Natural killer cell (primary cell): Measurements from ENCODE around the gene CAPS. TPM values are rescaled to one million over a fixed set of nuclear protein-coding genes. Genes with fewer than 3 reads are reported as not detected.

Experiments used
- ATAC-seq, 3 donors: fragments of 150-1000 bp in 2 of 3; fragments of 200-7000 bp in 1 of 3; cut with Tn5 transposase; 1 replicate in 1 of 3; 2 replicates in 2 of 3; pipeline ENCODE4 v1.10.0; 2021; ENCODE audit warnings: mild to moderate bottlenecking in 2 of 3, moderate library complexity in 2 of 3
- DNase-seq, 2 donors: peaks; one replicate each; pipeline versions ENCODE4 v3.0.0 to v3.0.0-alpha.2; 2013 to 2021; ENCODE audit warnings: mixed read lengths in 1 of 2
- H3K27ac ChIP-seq: one replicate; pipeline ENCODE4 v1.5.1; 2013; ENCODE audit warnings: mild to moderate bottlenecking, low read length
- H3K27me3 ChIP-seq: one replicate; pipeline ENCODE4 v1.6.1; 2013; ENCODE audit warnings: low read length; ENCODE audit not compliant: control insufficient read depth, insufficient read depth
- H3K36me3 ChIP-seq: one replicate; pipeline ENCODE4 v1.6.1; 2013; ENCODE audit warnings: low read length; ENCODE audit not compliant: control insufficient read depth, insufficient read depth
- H3K4me1 ChIP-seq: one replicate; pipeline ENCODE4 v1.6.1; 2013; ENCODE audit warnings: low read length; ENCODE audit not compliant: control insufficient read depth, insufficient read depth
- H3K4me3 ChIP-seq: one replicate; pipeline ENCODE4 v1.5.1; 2013; ENCODE audit warnings: low read length
- H3K9me3 ChIP-seq: one replicate; pipeline ENCODE4 v1.6.1; 2013; ENCODE audit warnings: low read length; ENCODE audit not compliant: control insufficient read depth, insufficient read depth
- H3K27ac Mint-ChIP-seq, 2 donors: one replicate each; pipeline ENCODE4 v1.8.0; 2022; ENCODE audit warnings: mild to moderate bottlenecking in 2 of 2, mixed read lengths in 2 of 2, moderate library complexity in 1 of 2
- H3K27me3 Mint-ChIP-seq, 2 donors: one replicate each; pipeline ENCODE4 v1.8.0; 2022; ENCODE audit warnings: low read depth in 2 of 2, mixed read lengths in 2 of 2
- H3K36me3 Mint-ChIP-seq: one replicate; pipeline ENCODE4 v1.8.0; 2022; ENCODE audit warnings: mixed read lengths
- H3K4me1 Mint-ChIP-seq, 2 donors: one replicate each; pipeline ENCODE4 v1.8.0; 2022; ENCODE audit warnings: mixed read lengths in 2 of 2
- H3K4me3 Mint-ChIP-seq: one replicate; pipeline ENCODE4 v1.8.0; 2022; ENCODE audit warnings: mild to moderate bottlenecking, moderate library complexity, mixed read lengths
- H3K9me3 Mint-ChIP-seq, 2 donors: one replicate each; pipeline ENCODE4 v1.8.0; 2022; ENCODE audit warnings: mixed read lengths in 2 of 2
- WGBS: methylation state at CpG from one replicate; pipeline ENCODE4 v1.1.7; 2013; ENCODE audit warnings: missing lambda C conversion rate; ENCODE audit not compliant: insufficient coverage; 5-methylcytosine and 5-hydroxymethylcytosine counted together
- intact Hi-C: fragments of 100-400 bp; cut with micrococcal nuclease; formaldehyde crosslinking; loops from one replicate; pipeline ENCODE4 v1.14.2; 2022
- total RNA-seq, 4 donors: library from RNA; stranded (reverse); fragments of 120-200 nt in 1 of 4; gene quantifications; one replicate each; pipeline versions ENCODE4 v1.2.3 to v1.2.4, GENCODE V29; 2013 to 2022
- TF ChIP-seq, protein P1 (sequence below): fragments of 200-600 bp; IDR thresholded peaks from one replicate; pipeline ENCODE4 v1.8.0; 2022; ENCODE audit warnings: antibody characterized with exemption

Gene CAPS
- total RNA-seq, 3 donors from 2014 or later (not counting 1 experiment from before 2014, with no cell fraction given) = 34.0 to 41.6 (median 38.3) TPM

DNA sequence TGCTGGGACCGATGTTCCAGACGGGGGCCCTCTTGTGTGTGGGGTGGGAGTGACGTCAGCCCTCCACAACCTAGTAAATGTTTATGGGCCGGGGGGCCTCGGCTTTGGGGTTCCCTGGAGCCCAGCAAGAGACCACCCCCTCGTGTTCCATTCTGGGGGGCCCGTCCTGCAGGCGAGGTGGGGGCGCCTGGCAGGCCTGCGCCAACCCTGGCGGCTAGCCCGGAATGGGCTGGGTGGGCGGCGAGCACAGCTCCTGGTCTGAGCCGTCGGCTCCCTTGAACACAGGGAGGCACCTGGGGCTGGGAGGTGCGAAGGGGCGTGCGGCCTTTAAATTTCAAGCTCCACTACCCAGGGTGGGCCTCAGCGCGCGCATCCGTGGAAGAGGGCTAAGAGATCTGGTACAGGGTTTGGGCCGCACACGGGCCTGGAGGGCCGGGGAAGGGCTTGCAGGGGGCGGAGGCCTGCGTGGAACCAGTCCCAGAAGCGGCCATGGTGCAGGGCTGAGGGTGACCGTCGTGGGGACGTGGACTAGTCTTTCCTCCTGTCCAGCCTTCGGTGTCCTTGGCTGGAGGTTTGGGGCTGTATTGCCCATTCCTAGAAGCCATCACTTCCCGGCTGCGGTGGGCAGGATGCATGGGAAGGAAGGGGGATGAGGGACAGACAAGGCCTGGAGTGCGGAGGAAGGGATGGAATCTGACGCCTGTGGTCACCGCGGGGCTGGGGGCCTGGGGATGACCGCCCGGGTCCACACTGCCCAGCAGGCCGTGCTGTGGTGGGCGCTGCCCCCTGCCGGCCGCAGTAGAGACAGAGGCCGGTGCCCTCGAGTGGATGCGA, 21.9 kb upstream of the CAPS start:
- peak overlapping the region in 1 of 2 donors; percentile 58 for H3K27ac Mint-ChIP-seq
- Histone ChIP-seq H3K36me3 (peaks cover 24% of the 10 kb centered on the region), H3K27me3 (no peaks in the 10 kb centered on the region), H3K4me3 (no peak overlapping the region), H3K9me3 (no peaks in the 10 kb centered on the region), H3K4me1 (no peaks in the 10 kb centered on the region), H3K27ac (no peak overlapping the region)
- TF ChIP-seq, protein P1, sequence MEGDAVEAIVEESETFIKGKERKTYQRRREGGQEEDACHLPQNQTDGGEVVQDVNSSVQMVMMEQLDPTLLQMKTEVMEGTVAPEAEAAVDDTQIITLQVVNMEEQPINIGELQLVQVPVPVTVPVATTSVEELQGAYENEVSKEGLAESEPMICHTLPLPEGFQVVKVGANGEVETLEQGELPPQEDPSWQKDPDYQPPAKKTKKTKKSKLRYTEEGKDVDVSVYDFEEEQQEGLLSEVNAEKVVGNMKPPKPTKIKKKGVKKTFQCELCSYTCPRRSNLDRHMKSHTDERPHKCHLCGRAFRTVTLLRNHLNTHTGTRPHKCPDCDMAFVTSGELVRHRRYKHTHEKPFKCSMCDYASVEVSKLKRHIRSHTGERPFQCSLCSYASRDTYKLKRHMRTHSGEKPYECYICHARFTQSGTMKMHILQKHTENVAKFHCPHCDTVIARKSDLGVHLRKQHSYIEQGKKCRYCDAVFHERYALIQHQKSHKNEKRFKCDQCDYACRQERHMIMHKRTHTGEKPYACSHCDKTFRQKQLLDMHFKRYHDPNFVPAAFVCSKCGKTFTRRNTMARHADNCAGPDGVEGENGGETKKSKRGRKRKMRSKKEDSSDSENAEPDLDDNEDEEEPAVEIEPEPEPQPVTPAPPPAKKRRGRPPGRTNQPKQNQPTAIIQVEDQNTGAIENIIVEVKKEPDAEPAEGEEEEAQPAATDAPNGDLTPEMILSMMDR = peak; percentile 52
- intact Hi-C loops = loop anchor here (2.0 kb wide), 1 partner anchor 87 kb away; the partner anchor contains the start of gene NRTN
- peaks cover 0 to 7% of the 10 kb centered on the region in 2 donors for H3K4me1 Mint-ChIP-seq
- WGBS = 18% methylated on average over 47 of the region's 48 CpGs
- ATAC-seq (peak; percentile 23 to 76 (median 67)), DNase-seq (peak in 1 of 2 donors; percentile 39)
- H3K36me3 Mint-ChIP-seq = no peaks in the 10 kb centered on the region
- no peaks in the 10 kb centered on the region for H3K9me3 Mint-ChIP-seq
- H3K27me3 Mint-ChIP-seq = peaks cover 0 to 3% of the 10 kb centered on the region in 2 donors
- no peak overlapping the region for H3K4me3 Mint-ChIP-seq

DNA sequence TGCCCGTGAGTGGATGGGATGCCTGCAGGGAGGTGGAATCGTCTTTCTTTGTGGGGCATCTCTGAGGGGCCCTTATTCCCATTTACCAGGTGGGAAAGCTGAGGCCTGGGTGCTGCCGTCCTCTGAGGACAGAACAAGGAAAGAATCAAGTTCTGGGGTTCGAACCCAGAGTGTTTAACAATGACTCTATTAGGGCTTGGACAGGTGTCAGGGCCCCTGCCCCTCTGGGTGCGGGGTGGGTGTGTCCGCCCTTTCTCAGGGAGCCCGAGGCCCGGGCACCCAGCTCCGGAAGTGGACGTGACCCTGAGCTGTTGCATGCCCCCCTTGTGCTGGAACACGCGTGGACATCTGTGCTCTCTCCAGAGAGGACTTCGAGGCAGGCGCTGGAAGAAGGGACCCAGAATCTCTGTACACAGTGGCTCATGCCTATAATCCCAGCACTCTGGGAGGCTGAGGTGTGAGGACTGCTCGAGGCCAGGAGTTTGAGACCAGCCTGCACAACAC, 21.2 kb upstream of the CAPS start:
- DNase-seq = peak in 1 of 2 donors; percentile 4
- TF ChIP-seq, protein P1 = peak; percentile 14

DNA sequence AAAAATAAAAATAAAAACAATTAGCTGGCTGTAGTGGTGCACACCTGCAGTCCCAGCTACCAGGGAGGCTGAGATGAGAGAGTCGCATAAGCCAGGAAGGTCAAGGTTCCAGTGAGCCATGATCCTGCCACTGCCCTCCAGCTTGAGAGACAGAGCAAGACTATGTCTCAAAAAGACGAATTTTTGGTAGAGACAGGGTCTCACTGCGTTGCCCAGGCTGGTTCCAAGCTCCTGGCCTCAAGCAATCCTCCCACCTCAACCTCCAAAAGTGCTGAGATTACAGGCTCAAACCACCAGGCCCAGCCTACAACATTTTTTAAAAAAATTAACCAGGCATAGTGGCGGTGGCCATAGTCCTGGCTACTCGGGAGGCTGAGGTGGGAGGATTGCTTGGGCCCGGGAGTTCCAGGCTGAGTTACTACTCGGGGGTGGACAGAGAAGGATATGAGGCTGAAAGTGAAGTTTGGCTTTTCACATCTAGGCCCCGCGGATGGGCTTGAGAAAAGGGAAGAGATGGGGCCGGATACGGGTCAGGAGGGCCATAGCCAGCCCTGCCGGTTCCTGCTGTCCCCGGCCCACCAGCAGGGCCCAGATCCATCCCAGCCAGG, 20.7 kb upstream of the CAPS start:
- no peaks in the 10 kb centered on the region for H3K9me3 Mint-ChIP-seq
- H3K27ac Mint-ChIP-seq = no peak overlapping the region
- Histone ChIP-seq H3K27me3 (no peaks in the 10 kb centered on the region), H3K4me1 (no peaks in the 10 kb centered on the region), H3K36me3 (peaks cover 24% of the 10 kb centered on the region), H3K27ac (no peak overlapping the region), H3K4me3 (no peak overlapping the region), H3K9me3 (no peaks in the 10 kb centered on the region)
- peaks cover 0 to 7% of the 10 kb centered on the region in 2 donors for H3K4me1 Mint-ChIP-seq
- ATAC-seq (no peak), DNase-seq (peak in 1 of 2 donors; percentile 2)
- WGBS = 82% methylated on average over 13 of the region's 13 CpGs
- peaks cover 0 to 3% of the 10 kb centered on the region in 2 donors for H3K27me3 Mint-ChIP-seq
- TF ChIP-seq, protein P1 = no peak
- H3K4me3 Mint-ChIP-seq = no peak overlapping the region
- intact Hi-C loops = loop anchor here (2.0 kb wide), 1 partner anchor 89 kb away; the partner anchor contains the start of gene NRTN
- no peaks in the 10 kb centered on the region for H3K36me3 Mint-ChIP-seq

More for the DNA sequence above, 21.2 kb upstream of the CAPS start:
- H3K27me3 ChIP-seq = no peaks in the 10 kb centered on the region
- no peak overlapping the region for H3K4me3 ChIP-seq
- H3K4me3 Mint-ChIP-seq = no peak overlapping the region
- ATAC-seq = no peak
- H3K36me3 Mint-ChIP-seq = no peaks in the 10 kb centered on the region
- H3K27me3 Mint-ChIP-seq = peaks cover 0 to 3% of the 10 kb centered on the region in 2 donors
- no peaks in the 10 kb centered on the region for H3K9me3 ChIP-seq
- no peak overlapping the region for H3K27ac Mint-ChIP-seq
- no peak overlapping the region for H3K27ac ChIP-seq
- intact Hi-C loops = loop anchor here (2.0 kb wide), 1 partner anchor 88 kb away; the partner anchor contains the start of gene NRTN
- peaks cover 24% of the 10 kb centered on the region for H3K36me3 ChIP-seq
- no peaks in the 10 kb centered on the region for H3K4me1 ChIP-seq
- WGBS = 75% methylated on average over 15 of the region's 15 CpGs
- no peaks in the 10 kb centered on the region for H3K9me3 Mint-ChIP-seq
- H3K4me1 Mint-ChIP-seq = peaks cover 0 to 7% of the 10 kb centered on the region in 2 donors
